Embryonic facial prominence (tissue), 1 donor: Measurements from ENCODE around the gene LIPA.
"Not testable (repeated sequence)": the region's sequence is repeated elsewhere in the genome, so short reads cannot be mapped to it uniquely, and the experiment has no call there.

Experiments
- DNase-seq: peaks from one replicate; pipeline ENCODE4 v3.0.0-alpha.2; 2016; ENCODE audit errors: extremely low spot score

Gene LIPA

DNA sequence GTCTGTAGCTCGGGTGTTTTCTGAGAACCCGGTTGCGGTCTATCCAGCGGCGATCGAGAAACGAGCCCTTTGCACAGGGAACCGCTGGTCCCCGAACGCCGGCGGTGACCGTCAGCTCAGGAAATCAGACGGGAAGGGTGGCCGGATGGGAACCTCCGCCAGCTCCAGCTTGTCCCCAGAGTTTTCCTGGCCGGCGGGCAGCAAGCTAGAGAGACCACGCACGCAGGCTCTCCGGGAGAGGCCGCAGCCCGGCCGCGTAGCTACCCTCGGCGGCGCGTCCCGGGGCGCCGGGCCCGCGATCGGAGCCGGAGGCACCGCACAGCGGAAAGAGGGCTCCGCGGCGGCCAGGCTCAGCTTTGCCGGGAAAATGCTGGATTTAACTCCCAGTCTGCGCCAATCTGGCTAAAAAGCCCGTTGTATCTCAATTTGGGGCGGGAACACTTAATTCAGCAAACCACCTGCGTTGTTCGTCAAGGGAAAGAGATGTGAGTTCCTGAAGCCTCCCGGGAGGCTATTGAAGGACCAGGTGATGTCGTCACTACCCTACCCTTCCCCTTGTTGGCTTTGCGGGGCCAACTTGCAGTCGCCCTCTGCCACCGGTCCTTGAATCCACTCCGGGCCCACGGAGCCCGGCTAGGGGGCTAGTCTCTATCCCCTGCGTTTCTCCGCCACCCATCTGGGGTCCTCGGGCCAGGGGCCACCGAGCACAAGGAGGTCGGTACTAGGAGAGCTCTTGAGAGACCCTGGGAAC lies 43.6 kb downstream of the LIPA start:
- DNase-seq: no peak

DNA sequence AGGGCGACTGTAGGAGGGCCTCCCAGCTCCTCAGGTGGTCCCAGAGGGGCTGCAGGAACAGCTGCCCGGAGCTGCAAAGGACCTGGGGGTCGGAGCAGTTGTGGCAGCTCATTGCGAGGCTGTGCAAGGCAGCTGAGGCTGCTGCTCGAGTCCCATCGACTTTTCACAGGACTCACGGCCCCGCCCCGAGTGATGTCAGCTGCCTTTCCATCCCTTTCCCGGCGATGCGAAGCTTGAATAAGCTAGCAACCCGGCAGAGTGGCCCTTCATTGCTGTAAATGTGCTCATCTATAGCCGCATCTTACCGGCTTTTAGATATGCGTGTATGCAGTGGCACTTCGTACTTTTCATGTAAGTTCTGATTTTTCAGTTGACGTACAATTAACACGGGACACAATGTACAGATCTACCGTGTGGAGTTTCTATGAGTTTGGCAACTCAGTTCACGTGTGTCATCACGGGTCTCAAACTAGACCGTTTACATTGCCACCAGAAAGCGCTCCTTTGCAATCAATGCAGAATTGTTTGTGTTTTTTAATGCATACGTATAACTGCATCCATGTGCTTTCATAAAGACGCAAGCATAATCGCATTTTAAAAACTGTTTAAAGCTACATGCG lies 44.3 kb downstream of the LIPA start, which contains the start of gene CH25H:
CH25H (minus strand) TSS at position 137 of the 620 bp plus-strand sequence; CDS start at position 112, 25 bp downstream.
- no peak for DNase-seq

DNA sequence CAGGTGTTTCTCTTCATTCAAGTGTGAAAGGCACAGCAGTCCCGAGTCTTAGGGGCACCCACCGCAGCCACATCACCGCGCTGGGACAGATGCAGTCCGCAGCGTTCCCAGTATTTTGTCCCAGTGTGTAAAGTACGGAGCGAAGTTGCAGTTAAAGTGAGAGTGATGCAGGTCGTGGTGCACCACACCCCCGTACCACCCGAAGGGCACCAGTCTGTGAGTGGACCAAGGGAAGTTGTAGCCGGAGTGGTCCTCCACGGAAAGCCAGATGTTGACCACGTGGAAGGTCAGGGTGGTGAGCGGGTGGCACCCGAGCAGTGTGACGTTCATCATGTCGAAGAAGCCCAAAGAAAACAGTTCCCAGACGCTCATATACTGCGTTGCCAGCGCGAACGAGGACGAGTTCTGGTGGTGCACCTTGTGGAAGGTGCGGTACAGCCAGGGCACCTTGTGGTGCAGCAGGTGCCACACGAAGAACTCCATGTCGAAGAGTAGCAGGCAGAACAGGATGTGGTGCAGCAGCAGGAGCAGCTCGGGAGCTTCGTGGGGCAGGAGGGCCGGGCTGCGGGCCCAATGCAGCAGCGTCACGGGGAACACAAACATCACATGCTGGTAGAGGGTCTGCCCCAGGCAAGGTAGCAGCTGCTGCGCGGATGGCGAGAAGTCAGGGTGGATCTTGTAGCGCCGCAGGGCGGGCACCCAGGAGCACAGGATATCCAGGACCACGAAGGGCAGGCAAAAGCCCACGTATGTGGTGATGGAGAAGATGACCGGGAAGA lies 45.0 kb downstream of the LIPA start:
- no peak for DNase-seq

GRCh38 chr10:89204621-89205185 lies 46.9 kb downstream of the LIPA start:
- DNase-seq: no peak

- no peak for DNase-seq
Measured at GRCh38 chr10:89203237-89203636, 48.3 kb downstream of the LIPA start.

- no peak for DNase-seq
Measured at GRCh38 chr10:89202033-89202425, 49.5 kb downstream of the LIPA start.

- DNase-seq: no peak
Measured at GRCh38 chr10:89201345-89202032, 50.1 kb downstream of the LIPA start.

GRCh38 chr10:89197473-89197872 lies 54.1 kb downstream of the LIPA start:
- DNase-seq: no peak

DNA sequence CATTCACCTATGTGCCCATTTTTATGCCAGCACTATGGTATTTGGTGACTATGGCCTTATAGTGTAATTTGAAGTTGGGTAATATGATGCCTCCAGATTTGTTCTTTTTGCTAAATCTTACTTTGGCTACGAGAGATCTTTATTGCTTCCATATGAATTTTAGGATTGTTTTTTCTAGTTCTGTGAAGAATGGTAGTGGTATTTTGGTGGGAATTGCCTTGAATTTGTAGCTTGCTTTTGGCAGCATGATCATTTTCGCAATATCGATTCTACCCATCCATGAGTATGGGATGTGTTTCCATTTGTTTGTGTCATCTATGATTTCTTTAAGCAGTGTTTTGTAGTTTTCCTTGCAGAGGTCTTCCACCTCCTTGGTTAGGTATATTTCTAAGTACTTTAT lies 60.3 kb downstream of the LIPA start:
- DNase-seq: not testable (repeated sequence)

DNA sequence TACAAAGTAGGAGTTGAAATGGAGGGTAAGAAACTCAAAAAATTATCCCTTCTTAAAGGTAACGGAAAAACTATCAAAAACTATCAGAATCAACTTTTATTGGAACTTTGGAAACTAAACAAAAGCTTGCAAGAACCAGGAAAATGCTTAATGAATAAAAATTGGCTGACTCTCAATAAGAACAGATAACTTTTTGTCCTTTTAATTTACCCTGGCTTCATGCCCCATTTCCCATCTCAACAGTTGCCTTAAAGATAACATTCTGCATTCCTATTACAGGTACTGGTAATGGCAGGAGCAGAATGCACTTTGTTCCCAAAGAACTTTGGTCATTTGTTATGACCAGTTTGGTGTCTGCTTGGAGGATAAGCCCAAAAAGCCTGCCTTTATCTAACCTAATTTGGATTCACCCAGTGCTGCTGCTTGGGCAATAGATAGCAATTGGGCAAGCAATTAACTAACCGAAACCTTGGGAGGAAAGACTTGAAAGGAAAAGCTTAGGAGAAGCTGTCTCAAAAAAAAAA lies 62.3 kb downstream of the LIPA start:
- no peak for DNase-seq

DNA sequence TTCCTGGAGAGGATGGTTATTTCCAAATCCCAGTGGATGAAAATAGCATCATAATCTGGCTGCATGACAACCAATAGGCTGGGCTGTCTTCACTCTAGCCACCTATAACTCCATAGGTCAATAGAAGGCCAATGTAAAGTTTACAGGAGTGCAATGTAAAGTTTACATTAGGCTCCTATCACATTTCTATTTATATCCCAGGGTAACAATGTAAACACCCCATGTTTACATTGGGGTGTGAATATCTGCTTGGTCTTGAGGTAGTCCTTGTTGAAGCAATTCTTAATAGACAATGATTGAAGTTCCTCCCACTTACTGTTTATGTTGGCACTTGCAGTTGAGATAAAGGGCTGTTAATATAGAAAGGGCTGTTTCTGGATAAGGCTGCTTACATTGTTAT lies 65.9 kb downstream of the LIPA start:
- no peak for DNase-seq

GRCh38 chr10:89184638-89185037 lies 66.9 kb downstream of the LIPA start:
- no peak for DNase-seq

DNA sequence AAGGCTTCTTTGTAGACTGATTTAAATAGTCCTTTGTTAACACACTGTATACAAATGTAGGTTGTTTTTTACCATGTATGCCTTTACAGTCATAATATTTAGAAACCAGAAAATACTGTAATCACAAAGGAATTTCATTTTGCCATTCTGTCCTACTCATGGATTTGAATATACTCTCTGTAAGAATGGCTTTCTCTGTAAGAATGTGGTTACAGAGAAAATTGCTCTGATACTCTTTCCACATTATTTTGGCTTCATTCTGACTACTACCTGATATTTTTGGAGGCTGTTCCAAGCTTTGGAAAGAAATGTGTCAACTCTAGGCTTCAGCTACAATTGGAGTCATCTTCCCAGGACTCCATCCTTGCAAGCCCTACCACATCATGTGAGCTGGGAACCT lies 68.0 kb downstream of the LIPA start:
- no peak for DNase-seq

- DNase-seq: no peak
Measured at GRCh38 chr10:89182894-89183293, 68.7 kb downstream of the LIPA start.

DNA sequence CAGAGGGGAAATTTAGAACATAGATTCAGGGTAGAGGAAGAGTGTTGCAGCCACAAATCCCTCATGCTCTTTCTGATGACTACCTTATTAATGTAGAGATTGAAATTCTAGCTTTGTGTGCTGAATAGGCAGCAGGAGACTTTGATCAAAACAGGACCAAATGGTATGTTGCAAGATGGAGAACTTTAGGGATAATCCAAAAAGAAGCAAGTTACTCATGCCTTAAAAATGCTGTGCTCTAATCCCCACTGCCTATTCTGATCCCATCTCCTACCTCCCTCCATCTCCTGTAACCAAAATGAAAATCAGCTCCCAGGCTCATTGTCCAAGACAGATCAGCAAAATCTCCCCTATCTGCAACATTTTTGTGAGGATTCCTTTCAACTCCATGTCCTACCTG lies 75.8 kb downstream of the LIPA start:
- no peak for DNase-seq

GRCh38 chr10:89173075-89173474 lies 78.5 kb downstream of the LIPA start:
- DNase-seq: no peak

GRCh38 chr10:89171996-89172395 lies 79.6 kb downstream of the LIPA start:
- no peak for DNase-seq

- DNase-seq: no peak
Measured at GRCh38 chr10:89171263-89171872, 80.2 kb downstream of the LIPA start.

- not testable (repeated sequence) for DNase-seq
Measured at GRCh38 chr10:89168354-89168900, 83.1 kb downstream of the LIPA start.

GRCh38 chr10:89167915-89168314 lies 83.7 kb downstream of the LIPA start:
- no peak for DNase-seq

GRCh38 chr10:89165923-89166322 lies 85.7 kb downstream of the LIPA start:
- DNase-seq: no peak
